Fibroblast of lung (primary cell): ENCODE results near the gene DAZAP2. TPM values are rescaled to one million over a fixed set of nuclear protein-coding genes. Genes with fewer than 3 reads are reported as not detected.
A peak's percentile ranks its signal among the peaks of the same experiment; 100 is the strongest.

ENCODE experiments used
- DNase-seq, 2 donors: peaks; one replicate each; pipeline versions ENCODE4 v3.0.0 to v3.0.0-alpha.2; 2010; ENCODE audit warnings: low read depth in 2 of 2
- H2AFZ ChIP-seq: 2 replicates; pipeline ENCODE4 v1.5.1; 2012; ENCODE audit warnings: low read length, control low read depth, inconsistent platforms
- H3K27ac ChIP-seq: 2 replicates; pipeline ENCODE4 v1.5.1; 2011; ENCODE audit warnings: low read length, control low read depth; ENCODE audit not compliant: insufficient read depth
- H3K27me3 ChIP-seq: 2 replicates; pipeline ENCODE4 v1.5.1; 2011; ENCODE audit warnings: mild to moderate bottlenecking, low read length; ENCODE audit not compliant: control insufficient read depth, insufficient read depth
- H3K36me3 ChIP-seq: 2 replicates; pipeline ENCODE4 v1.5.1; 2011; ENCODE audit warnings: low read length; ENCODE audit not compliant: control insufficient read depth, insufficient read depth
- H3K4me1 ChIP-seq: 2 replicates; pipeline ENCODE4 v1.5.1; 2011; ENCODE audit warnings: low read length; ENCODE audit not compliant: control insufficient read depth, insufficient read depth; ENCODE audit errors: extremely low read depth
- H3K4me2 ChIP-seq: 2 replicates; pipeline ENCODE4 v1.5.1; 2011; ENCODE audit warnings: low read length, control low read depth; ENCODE audit not compliant: insufficient read depth; ENCODE audit errors: extremely low read depth
- H3K4me3 ChIP-seq, 4 experiments: fragments of 200-600 bp in 1 of 4; sonication (generic) in 1 of 4; replicated peaks in 1 of 4; 2 replicates each; pipeline ENCODE4 v1.5.1; 2011 to 2016; ENCODE audit warnings: low read length in 4 of 4, low read depth in 3 of 4, mild to moderate bottlenecking in 3 of 4, control low read depth in 2 of 4, inconsistent platforms in 1 of 4, mixed read lengths in 1 of 4; ENCODE audit not compliant: insufficient read depth in 1 of 4; ENCODE audit errors: control extremely low read depth in 1 of 4
- H3K79me2 ChIP-seq: 2 replicates; pipeline ENCODE4 v1.5.1; 2012; ENCODE audit warnings: mild to moderate bottlenecking, low read length, inconsistent platforms; ENCODE audit not compliant: control insufficient read depth, insufficient read depth
- H3K9ac ChIP-seq: 2 replicates; pipeline ENCODE4 v1.5.1; 2011; ENCODE audit warnings: mild to moderate bottlenecking, low read length, control low read depth; ENCODE audit not compliant: insufficient read depth
- H3K9me3 ChIP-seq: 2 replicates; pipeline ENCODE4 v1.5.1; 2012; ENCODE audit warnings: low read depth, low read length; ENCODE audit not compliant: control insufficient read depth, insufficient read depth
- H4K20me1 ChIP-seq: 2 replicates; pipeline ENCODE4 v1.5.1; 2011; ENCODE audit warnings: low read length; ENCODE audit not compliant: control insufficient read depth, insufficient read depth; ENCODE audit errors: extremely low read depth
- CTCF ChIP-seq, 2 donors: IDR thresholded peaks in 1 of 2; conservative IDR thresholded peaks in 1 of 2; 1 replicate in 1 of 2; 2 replicates in 1 of 2; pipeline ENCODE4 v1.5.1; 2011 to 2012; ENCODE audit warnings: low read length in 2 of 2, control low read depth in 1 of 2, inconsistent platforms in 1 of 2, low read depth in 1 of 2, mild to moderate bottlenecking in 1 of 2
- EZH2 ChIP-seq: IDR thresholded peaks from 2 replicates; pipeline ENCODE4 v1.5.1; 2012; ENCODE audit warnings: low read length, control low read depth, mild to moderate bottlenecking; ENCODE audit errors: missing control alignments
- polyA plus RNA-seq, 2 donors: library from polyadenylated mRNA; depleted of rRNA in 1 of 2; stranded (reverse) in 1 of 2; unstranded in 1 of 2; fragments of >200 nt; gene quantifications; 2 replicates each; pipeline ENCODE4 v1.2.1, GENCODE V29; 2011 to 2012; ENCODE audit warnings: missing spikeins in 1 of 2
- total RNA-seq: library from RNA; depleted of rRNA; stranded (reverse); fragments of >200 nt; gene quantifications from 2 replicates; pipeline ENCODE4 v1.2.1, GENCODE V29; 2014

Gene DAZAP2
- total and polyA plus RNA-seq, 2 donors (not counting 1 experiment from before 2014, with no cell fraction given) = 59.6 to 303 TPM

GRCh38 chr12:51238037-51238509 is 553 bp upstream of the DAZAP2 start:
- H2AFZ ChIP-seq = peak overlapping the region; percentile 90
- H3K79me2 ChIP-seq = peaks cover 15% of the 10 kb centered on the region
- H3K4me2 ChIP-seq = peak overlapping the region; percentile 73
- no peaks in the 10 kb centered on the region for H3K9me3 ChIP-seq
- H3K27me3 ChIP-seq = no peaks in the 10 kb centered on the region
- no peaks in the 10 kb centered on the region for H4K20me1 ChIP-seq
- no peak overlapping the region for H3K9ac ChIP-seq
- no peak for DNase-seq
- no peak for TF ChIP-seq EZH2
- TF ChIP-seq CTCF (conservative IDR thresholded peaks at IDR 0.05 in 1 of 2, IDR thresholded peaks at IDR 0.05 in 1 of 2; ENCODE audit: low read depth in 1 of 2, low read length in 2 of 2) = no peak
- H3K4me1 ChIP-seq = peaks cover 11% of the 10 kb centered on the region
- peak overlapping the region; percentile 56 to 99 (median 94) for H3K4me3 ChIP-seq
- peaks cover 10% of the 10 kb centered on the region for H3K36me3 ChIP-seq
- H3K27ac ChIP-seq = peak overlapping the region; percentile 40

GRCh38 chr12:51240971-51241370 is 2.3 kb downstream of the DAZAP2 start:
- Histone ChIP-seq H3K4me3 (no peak overlapping the region), H3K9ac (no peak overlapping the region), H3K27me3 (no peaks in the 10 kb centered on the region), H3K27ac (peak overlapping the region; percentile 30), H3K4me1 (peaks cover 11% of the 10 kb centered on the region), H4K20me1 (no peaks in the 10 kb centered on the region), H2AFZ (no peak overlapping the region), H3K36me3 (peaks cover 17% of the 10 kb centered on the region), H3K4me2 (no peak overlapping the region), H3K9me3 (no peaks in the 10 kb centered on the region), H3K79me2 (peaks cover 17% of the 10 kb centered on the region)
- TF ChIP-seq CTCF (conservative IDR thresholded peaks at IDR 0.05 in 1 of 2, IDR thresholded peaks at IDR 0.05 in 1 of 2; ENCODE audit: low read depth in 1 of 2, low read length in 2 of 2) = no peak
- no peak for TF ChIP-seq EZH2
- peak; percentile 43 to 67 for DNase-seq

GRCh38 chr12:51242120-51242519 is 3.5 kb downstream of the DAZAP2 start:
- Histone ChIP-seq H3K79me2 (peaks cover 17% of the 10 kb centered on the region), H3K4me1 (peaks cover 12% of the 10 kb centered on the region), H3K36me3 (peaks cover 18% of the 10 kb centered on the region), H3K27me3 (no peaks in the 10 kb centered on the region), H3K9ac (no peak overlapping the region), H3K27ac (no peak overlapping the region), H4K20me1 (no peaks in the 10 kb centered on the region), H3K4me2 (no peak overlapping the region), H3K9me3 (no peaks in the 10 kb centered on the region), H3K4me3 (no peak overlapping the region), H2AFZ (no peak overlapping the region)
- TF ChIP-seq CTCF (conservative IDR thresholded peaks at IDR 0.05 in 1 of 2, IDR thresholded peaks at IDR 0.05 in 1 of 2; ENCODE audit: low read depth in 1 of 2, low read length in 2 of 2) (no peak), EZH2 (no peak)
- DNase-seq = no peak
